H1 (cell line): ENCODE data around the gene DYDC1.

Experiments
- ATF2 ChIP-seq: IDR thresholded peaks from 2 replicates; pipeline ENCODE4 v1.6.1; 2012; ENCODE audit warnings: low read length, inconsistent platforms
- CTBP2 ChIP-seq: IDR thresholded peaks from 2 replicates; pipeline ENCODE4 v1.7.0; 2011; ENCODE audit warnings: borderline replicate concordance, mild to moderate bottlenecking, moderate library complexity, mixed read lengths, low read length; ENCODE audit not compliant: insufficient read depth, insufficient read length
- CTCF ChIP-seq, 3 experiments: IDR thresholded peaks; 1 replicate in 2 of 3; 2 replicates in 1 of 3; pipeline versions ENCODE4 v1.5.1 to v1.6.1; 2011; ENCODE audit warnings: low read length in 3 of 3, mild to moderate bottlenecking in 3 of 3, inconsistent platforms in 2 of 3, low read depth in 1 of 3, moderate library complexity in 1 of 3; ENCODE audit not compliant: insufficient read depth in 1 of 3; ENCODE audit errors: control extremely low read depth in 1 of 3
- EP300 ChIP-seq, 2 experiments: IDR thresholded peaks; 1 replicate in 1 of 2; 2 replicates in 1 of 2; pipeline ENCODE4 v1.6.1; 2011 to 2012; ENCODE audit warnings: low read depth in 2 of 2, low read length in 2 of 2, mild to moderate bottlenecking in 2 of 2, borderline replicate concordance in 1 of 2, inconsistent platforms in 1 of 2, moderate library complexity in 1 of 2
- PHF8 ChIP-seq: fragments of 200-600 bp; sonication (generic); conservative IDR thresholded peaks from 2 replicates; pipeline ENCODE4 v1.7.1; 2012; ENCODE audit warnings: low read depth, mild to moderate bottlenecking, inconsistent platforms, low read length, moderate library complexity
- POLR2A ChIP-seq, 2 experiments: IDR thresholded peaks; 1 replicate in 1 of 2; 2 replicates in 1 of 2; pipeline ENCODE4 v1.6.1; 2011; ENCODE audit warnings: low read depth in 2 of 2, low read length in 2 of 2, mild to moderate bottlenecking in 2 of 2; ENCODE audit errors: control extremely low read depth in 1 of 2
- POLR2AphosphoS5 ChIP-seq: IDR thresholded peaks from 2 replicates; pipeline ENCODE4 v1.6.1; 2011; ENCODE audit warnings: low read depth, low read length
- POU5F1 ChIP-seq: IDR thresholded peaks from 2 replicates; pipeline ENCODE4 v1.6.1; 2011; ENCODE audit warnings: low read depth, mild to moderate bottlenecking, low read length, moderate library complexity
- SUZ12 ChIP-seq: fragments of 200-600 bp; sonication (generic); IDR thresholded peaks from 2 replicates; pipeline ENCODE4 v1.6.1; 2012; ENCODE audit warnings: mild to moderate bottlenecking, inconsistent platforms, low read length, moderate library complexity, mixed read lengths

DNA sequence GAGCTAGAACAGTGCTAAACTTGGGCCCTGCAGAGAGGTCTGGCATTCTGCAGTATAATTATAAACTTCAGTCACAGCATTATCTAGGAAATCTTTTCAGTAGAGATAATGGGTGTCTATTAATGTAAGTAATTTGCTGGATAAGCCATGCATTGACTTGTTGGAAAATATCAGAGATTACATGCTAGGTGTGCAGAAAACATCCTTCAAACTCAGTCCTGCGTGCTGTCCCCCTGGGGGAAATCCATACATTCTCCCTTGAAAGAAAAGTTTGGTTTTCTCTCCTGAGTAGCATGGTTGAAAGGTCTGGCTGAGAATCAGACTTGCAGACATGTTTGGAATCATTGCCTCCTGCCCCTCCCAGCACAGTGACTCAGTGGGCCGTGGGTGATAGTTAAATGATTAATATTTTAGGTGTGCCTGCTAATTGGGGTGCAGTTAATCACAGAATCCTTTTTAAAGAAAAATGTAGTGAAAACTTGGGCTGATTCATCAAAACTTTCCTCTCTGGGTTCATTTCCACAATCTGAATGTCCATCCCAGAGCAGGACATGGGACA lies 37.9 kb upstream of the DYDC1 start:
- TF ChIP-seq POLR2A (IDR thresholded peaks at IDR 0.05; ENCODE audit: control extremely low read depth in 1 of 2, low read depth in 2 of 2, low read length in 2 of 2) (no peak), PHF8 (no peak), CTCF (IDR thresholded peaks at IDR 0.05; ENCODE audit: control extremely low read depth in 1 of 3, insufficient read depth in 1 of 3, low read depth in 1 of 3, low read length in 3 of 3) (no peak), ATF2 (no peak), SUZ12 (no peak), POLR2AphosphoS5 (no peak), CTBP2 (no peak), POU5F1 (no peak), EP300 (IDR thresholded peaks at IDR 0.05; ENCODE audit: borderline replicate concordance in 1 of 2, low read depth in 2 of 2, low read length in 2 of 2) (no peak)
